Stimulated activated CD4-positive, alpha-beta T cell treated with anti-CD3 and anti-CD28 coated beads, Interleukin-15, amount 100 ng/mL, for 48 hours (primary cell): ENCODE results near the gene PTDSS2.

Experiments
- DNase-seq, 2 donors: peaks; one replicate each; pipeline ENCODE4 v3.0.0-alpha.2; 2020; ENCODE audit warnings: low read depth in 2 of 2

PTDSS2 gene

DNA sequence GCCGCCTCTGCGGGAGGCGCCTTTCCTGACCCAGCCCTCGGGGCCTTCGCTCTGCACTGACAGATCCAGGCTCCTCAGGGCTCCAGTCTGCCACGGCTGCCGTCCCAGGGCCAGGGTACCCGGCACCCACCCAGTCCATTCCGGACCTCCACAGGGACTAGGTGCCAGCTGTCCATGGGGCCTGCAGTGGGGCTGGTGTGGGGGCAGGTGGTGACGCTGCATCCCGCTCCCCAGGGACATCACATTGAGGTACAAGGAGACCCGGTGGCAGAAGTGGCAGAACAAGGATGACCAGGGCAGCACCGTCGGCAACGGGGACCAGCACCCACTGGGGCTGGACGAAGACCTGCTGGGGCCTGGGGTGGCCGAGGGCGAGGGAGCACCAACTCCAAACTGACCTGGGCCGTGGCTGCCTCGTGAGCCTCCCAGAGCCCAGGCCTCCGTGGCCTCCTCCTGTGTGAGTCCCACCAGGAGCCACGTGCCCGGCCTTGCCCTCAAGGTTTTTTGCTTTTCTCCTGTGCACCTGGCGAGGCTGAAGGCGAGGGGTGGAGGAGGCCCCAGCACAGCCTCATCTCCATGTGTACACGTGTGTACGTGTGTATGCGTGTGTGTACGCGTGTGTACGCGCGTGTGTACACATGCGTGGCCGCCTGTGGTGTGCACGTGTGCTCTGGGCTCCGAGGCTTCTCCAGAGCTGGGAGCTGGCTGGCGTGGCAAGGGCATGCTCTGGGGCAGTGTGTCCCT is 40.3 kb downstream of the PTDSS2 start:
- no peak for DNase-seq

DNA sequence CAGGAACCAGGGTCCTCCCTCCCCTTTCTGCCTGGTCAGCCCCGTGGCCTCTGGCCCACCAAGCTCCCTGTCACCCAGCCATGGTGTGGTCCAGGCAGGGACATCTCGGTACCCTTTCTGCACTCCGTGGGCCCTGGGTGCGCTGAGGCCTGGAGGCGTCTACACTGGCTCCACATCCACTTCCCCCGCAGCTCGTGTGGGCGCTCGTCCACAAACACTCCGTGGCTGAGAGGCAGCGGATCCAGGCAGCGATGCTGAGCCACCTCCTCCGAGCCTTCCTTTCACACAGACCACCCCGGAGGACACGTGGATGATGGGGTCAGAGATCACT is 40.8 kb downstream of the PTDSS2 start:
- DNase-seq = no peak

DNA sequence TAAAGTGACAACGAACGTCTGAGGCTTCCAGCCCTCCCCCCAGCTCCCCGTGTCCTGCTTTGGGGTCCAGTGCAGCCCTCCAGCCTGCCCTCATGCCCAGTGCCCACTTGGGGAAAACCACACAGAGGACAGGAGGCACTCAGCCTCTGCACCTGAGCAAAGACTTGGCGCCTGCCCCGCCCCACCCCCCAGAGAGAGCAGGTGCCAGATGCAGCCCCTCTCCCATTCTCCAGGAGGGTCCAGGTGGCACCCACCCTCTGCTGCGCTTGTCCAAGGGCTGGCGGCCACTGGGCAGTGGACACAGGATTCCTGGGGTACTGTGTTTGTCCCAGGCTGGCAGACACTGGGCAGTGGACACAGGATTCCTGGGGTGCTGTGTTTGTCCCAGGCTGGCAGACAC is 41.3 kb downstream of the PTDSS2 start:
- no peak for DNase-seq

DNA sequence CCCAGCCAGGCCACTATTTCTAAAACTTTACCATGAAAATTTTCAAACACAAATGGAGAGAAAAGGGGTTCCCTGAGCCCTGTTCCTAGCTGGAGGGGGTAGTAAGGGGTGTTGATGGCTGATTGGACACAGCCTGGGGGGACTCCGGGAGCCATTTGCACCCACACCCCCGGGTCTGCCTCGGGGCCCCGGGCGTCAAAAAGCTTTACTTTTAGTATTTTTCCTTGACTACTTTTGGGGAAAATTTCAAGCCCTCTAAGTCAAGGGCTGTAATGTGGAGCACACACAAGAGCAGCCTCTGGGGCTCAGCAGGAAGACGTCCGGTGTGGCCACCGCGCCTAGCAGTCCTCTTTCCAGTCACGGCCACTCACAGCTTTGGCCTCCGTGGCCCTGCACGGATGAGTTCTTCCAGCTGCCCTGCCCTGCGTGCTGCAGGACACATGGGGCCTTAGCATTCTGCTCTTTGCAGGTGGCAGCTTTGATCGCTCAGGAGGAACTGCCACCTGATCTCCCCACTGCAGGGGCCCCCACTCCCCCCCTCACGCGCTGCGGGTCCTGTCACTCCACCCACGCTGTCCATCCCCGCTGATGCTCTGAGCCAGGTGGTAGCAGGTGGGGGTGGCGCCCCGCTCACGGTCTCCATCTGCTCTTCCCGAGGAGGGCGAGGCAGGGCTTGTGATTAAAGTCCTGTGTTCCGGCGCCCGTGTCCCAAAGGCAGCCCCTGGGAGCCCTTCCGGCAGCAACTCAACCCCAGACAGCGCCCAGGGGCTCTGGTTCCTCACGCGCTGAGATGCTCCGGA is 42.5 kb downstream of the PTDSS2 start:
- no peak for DNase-seq

DNA sequence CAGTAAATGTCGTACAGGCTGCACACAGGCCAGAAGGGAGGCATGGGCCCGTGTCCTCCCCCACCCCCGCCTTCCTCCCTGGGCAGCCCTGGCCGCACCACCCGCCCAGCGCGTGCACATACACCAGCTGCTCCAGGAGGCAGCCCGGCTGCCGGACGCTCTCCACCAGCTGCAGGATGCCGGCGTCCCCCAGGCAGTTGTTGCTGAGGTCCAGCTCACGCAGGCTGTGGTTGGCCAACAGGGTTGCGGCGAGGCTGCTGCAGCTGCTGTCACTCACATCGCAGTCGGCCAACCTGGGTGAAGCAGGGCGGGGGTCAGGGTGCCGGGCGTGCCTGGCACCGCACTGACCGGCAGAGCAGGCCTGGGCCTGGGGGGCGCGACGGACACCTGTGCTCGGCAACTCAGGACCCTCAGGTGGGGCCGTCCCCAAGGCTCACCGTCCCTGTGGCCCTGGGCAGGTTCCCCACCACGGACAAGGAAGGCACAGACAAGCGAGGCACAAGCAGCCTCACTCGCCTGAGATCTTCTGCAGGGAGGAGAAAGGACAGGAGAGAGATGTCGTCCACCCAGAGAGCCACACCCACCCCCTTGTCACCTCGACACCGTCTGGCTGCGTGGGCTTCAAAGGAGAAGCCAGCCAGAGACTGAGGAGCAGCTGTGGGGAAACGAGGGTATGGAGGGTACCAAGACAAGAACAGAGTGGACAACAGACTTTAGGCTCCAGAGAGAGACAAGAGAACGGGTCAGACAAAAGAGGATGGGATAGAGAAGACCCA is 44.9 kb downstream of the PTDSS2 start:
- no peak for DNase-seq

DNA sequence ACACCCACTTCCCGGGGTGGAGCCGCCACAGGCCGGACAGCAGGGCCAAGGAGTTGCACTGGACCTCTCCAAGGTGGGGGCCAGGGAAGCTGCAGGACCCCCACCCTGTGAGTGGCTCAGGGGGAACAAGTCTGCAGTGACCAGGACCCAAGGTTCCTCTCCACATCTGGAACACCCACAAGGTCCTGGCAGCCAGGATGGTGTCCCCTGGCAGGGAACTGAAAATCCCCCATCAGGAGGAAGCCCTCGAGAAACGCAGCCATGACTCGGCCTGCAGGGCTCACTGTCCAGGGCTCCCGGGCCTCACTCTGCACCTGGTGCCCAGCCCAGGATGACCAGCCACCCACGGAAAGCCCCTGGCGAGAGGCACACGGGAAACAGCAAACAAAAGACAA is 45.5 kb downstream of the PTDSS2 start:
- no peak for DNase-seq

DNA sequence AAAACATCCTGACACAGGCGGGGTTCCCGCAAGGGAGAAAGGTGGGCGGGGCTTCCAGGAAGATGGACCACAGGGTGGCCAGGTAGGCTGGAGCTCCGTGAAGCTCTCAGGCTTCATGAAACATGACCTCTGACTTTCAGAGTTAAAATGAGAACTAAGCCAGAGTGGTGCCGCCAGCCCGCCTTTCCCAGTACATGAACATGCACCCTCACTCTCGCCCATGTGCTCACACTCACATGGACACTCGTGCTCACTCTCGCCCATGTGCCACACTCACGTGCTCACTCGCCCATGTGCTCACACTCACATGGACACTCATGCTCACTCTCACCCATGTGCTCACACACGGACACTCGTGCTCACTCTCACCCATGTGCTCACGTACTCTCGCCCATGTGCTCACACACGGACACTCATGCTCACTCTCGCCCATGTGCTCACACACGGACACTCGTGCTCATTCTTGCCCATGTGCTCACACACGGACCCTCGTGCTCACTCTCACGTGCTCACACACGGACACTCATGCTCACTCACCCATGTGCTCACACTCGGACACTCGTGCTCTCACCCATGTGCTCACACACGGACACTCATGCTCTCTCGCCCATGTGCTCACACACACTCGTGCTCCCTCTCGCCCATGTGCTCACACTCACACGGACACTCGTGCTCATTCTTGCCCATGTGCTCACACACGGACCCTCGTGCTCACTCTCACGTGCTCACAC is 46.9 kb downstream of the PTDSS2 start:
- DNase-seq = no peak

DNA sequence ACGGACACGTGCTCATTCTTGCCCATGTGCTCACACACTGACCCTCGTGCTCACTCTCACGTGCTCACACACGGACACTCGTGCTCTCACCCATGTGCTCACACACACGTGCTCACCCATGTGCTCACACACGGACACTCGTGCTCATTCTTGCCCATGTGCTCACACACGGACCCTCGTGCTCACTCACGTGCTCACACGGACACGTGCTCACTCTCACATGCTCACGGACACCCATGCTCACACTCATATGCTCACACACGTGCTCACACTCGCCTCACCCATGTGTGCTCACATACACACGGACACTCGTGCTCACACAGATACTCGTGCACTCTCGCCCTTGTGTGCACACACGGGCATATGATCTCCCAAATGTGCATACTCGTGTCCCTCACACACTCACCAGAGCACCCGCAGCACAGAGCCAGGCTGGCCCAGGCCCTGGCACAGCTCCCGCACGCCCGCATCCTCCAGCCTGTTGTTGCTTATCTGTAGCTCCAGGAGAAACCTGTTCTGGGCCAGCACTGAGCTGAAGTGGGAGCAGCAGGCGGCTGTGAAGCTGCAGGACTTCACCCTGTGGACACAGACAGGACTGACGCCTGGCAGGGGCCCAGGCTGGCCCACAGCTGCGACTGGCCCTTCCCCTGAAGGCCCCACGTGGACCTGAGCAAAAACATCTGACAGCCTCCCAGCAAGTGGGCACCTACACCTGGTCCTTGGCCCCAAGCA is 47.7 kb downstream of the PTDSS2 start:
- DNase-seq = no peak

DNA sequence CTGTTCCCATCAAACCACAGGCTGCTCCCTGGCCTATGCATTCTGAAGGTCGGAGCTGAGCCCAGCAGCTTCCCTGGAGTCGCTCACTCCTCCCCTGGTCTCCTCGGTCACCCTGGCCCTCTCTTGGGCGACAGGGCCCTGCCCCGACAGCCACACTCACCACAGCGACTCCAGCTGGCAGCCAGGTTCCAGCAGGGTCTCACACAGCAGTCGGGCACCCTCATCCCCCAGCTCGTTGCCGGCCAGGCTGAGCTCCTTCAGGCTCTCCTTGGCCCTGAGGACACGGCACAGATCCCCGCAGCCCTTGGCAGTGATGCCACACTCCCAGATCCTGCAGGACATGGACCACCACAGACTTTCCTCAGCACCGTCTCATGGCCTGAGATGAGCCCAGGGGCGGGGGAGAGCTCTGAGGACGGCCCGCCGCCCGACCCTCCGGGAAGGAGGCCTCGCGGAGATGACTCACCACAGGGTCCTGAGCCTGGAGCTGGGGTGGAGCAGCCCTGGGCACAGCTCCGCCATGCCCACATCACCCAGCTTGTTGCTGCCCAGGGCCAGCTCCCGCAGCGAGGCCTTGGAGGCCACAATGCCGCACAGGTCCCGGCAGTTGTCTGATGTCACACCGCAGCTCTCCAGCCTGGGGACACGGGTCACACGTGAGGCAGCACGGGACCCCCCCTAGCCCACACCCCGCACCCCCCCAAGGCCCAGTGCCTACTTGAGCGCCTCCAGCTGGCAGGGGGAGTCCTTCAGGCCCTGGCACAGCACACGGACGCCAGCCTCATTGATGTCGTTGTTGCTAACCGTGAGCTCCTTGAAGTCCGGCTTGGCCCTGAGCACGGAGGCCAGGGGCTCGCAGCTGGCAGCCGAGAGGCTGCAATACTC is 48.5 kb downstream of the PTDSS2 start:
- DNase-seq = no peak

DNA sequence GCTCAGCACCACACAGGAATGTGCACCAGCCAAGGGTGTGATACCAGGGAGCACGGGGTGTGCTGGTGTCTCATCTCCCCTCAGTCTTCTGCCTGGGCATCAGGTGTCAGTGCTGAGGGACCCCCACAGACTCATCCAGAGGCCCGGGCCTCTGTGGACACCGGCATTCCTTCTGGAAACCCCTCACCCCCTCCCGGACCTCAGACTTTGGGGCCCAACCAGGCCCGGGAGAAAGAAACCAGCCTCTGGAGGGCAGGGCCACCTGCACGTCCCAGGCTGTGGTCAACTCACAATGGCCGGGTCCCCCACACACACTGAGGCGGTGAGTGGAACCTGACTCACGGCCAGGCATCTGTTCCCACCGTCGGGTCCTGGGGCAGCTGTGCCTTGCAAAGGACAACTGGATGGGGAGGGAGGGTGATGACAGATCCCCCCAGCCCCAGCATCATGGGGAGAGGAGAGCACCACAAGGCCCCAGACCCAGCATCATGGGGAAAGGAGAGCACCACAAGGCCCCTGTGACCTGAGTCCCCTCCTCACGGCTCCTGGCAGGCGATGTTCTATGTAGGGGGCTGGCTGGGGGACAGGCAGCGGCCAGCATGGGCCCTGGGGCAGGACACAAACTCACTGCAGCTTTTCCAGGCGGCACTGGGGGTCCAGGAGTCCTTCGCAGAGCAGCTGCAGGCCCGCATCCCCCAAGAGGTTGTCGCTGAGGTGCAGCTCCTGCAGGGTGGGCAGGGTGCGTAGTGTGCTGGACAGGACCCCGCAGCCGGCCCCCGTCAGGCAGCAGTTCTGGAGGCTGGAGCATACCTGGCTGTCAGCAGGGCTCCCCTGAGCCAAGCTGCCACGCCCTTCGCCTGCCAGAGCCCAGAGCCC is 49.4 kb downstream of the PTDSS2 start:
- no peak for DNase-seq

DNA sequence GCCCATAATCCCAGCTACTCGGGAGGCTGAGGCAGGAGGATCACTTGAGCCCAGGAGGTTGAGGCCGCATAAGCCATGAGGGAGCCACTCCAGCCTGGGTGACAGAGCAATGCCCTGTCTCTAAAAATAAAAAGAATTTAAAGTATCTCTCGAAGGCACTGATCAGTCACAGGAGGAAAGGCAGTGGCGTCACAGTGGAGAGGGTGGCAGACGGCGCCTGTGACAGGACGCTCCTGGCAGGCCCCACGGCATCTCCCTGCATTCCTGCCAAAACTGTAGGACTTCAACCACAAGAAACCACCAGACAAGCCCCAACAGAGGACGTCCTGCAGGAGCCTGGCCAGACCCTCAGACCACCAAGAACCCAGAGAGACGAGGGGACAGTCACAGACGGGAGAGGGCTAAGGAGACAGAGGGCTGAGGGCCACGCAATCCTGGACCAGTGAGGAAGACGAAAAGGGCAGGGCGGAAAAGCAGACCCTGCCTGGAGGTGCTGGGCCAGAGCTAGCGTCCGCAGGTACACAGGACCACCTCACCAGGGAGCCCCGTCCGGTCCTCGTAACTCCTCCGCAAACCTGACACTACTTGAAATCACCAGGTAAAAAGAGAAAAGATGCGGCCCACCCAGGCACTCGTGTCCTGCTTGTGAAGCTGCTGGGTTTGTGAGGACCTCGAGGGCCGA is 51.1 kb downstream of the PTDSS2 start:
- no peak for DNase-seq

DNA sequence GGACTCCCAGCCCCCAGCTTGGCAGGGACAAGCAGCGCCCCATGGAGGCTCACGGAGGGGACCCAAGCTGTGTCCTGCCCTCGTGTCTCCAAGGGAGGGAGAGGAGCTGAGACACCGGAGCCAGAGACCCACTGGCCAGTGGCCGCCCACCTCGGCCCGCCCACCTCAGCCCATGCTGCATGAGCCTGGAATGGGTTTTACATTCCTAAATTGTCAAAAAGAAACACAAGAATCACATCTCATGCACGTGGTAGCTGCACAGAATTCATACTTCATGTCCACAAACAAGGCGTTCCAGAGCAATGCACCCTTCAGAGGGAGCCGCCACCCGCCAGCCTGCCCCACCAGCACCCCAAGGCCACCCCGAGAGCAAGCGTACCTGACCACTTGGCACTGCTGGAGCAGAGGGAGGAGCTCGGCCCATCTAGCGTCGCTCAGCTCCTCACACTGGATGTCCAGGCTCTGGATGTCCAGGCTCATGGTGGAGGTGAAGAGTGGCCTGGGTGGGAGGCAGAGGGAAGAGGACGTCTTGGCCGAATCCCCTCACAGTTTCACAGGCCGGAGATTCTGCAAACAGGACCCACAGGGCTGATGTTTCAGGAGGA is 51.7 kb downstream of the PTDSS2 start:
- no peak for DNase-seq

DNA sequence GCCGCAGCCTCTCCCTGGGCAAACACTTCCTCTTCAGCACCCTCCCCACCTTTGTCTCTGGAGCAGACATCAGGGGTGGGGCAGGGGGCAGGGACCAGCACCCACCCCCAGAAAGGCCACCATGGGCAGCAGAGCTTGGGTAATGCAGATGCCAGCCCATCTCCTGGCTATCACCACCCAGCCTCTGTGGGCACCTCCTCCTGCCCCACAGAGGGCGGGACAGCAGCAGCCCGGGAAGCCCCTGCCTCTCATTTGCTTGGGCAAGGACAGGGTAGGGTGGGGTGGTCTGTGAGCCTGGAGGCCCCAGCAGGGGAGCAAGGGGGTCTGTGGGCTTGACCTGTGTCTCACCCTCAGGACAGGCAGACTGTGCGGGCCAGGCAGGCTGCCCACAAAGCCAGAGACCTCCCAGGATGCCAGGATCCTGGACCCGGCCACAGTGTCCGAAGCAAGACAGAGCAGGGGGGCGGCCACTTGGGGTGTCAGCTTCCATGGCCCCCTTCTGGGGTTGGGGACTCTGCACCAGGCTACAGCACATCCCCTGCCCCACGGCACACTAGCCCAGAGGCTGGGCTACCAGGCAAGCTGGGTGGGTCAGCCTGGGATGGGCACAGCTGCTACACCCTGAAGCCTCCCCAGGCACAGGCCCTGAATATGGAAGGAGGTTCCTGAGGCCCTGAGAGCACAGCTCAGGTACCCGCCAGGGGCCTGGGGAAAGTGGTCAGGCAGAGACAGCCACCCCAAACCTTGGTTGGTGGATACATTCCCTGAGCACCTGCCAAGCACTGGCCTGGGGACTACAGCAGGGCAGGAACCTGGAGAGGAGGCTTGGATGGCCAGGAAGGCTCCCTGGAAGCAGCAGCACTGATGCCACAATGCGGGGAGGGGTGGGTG is 52.5 kb downstream of the PTDSS2 start:
- DNase-seq = no peak

DNA sequence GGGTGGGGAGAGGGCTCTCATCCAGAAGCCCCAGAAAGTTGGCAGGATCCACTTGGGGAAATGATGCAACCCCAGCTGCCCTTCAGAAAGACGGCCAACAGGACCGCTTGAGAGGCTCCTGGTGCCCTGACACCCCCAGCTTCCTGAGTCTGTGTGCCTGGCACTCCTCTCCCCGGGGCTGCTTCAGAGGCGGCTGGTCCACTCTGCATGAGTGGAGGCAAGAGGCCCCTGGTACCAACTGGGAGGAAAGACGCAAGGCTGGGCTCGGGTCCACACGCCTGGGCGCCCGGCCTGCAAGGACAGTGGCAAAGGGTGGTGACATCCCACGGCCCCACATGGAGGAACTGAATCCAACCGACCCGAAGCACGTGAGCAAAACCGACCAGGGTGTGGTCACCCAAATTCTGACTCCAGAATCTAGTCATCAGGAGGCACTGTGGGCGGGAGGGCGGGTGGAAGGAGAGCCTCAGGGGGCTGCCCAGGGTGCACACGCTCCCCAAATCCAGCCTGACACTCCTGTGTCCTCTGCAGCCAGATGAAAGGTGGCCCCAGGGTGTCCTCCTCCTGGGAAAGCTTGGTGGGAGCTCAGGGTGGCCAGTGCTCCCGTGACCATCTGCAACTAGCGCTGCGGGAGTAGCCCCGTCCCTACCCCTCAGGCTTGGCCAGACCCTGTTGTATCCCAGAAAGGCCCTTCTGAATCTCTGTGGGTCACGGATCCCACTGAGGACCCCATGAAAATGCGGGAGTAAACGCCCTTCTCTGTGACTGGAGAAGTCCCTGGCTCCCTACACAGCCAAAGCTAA is 53.3 kb downstream of the PTDSS2 start:
- no peak for DNase-seq

DNA sequence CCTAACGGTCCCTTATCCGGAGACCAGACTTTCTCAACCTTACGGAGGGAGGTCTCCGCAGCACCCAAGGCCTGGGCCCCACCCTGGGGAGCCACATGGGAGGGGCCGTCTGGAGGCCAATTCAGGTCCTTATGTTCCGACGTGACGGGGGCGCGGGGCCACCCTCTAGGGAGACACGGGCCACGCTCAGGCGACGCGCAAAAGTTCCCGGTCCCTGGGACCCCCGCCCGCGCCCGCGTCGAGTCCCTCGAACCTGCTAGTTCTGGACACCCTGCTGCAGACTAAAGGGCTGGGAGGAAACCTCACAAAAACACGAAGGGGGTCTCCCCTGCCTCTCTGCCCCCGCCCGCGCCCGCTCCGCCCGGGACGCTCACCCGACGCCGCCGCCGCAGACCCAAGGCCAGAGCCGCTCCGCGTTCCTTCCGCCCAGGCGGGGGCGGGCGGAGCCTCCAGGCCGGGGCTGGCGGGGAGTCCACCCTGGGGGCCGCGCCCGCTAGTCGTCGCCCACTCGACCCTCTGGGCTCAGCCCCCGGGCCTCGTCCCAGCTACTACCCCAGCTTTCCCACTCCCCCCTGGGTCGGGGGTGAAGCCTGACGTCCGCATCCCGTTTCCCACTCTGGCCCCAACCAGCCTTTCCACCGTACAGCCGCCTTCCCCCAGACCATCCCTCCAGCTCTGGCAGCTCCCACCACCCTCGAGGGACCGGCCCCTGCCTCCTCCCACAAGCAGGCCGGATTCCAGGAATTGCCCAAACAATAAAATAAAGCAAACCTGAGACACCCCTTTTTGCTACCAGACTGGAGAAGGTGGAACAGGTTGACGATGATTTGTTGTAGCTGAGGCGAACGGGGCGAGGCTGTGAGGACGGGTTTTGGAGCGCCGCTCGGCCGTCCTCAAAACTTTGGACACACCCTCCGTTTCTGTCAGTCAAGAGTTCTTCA is 54.2 kb downstream of the PTDSS2 start:
- no peak for DNase-seq
